K562 (cell line): ENCODE measurements around the gene TAX1BP1. TPM values are rescaled to one million over a fixed set of nuclear protein-coding genes. Genes with fewer than 3 reads are reported as not detected.

Source experiments
- CBFA2T2 ChIP-seq: fragments of 450-650 bp; conservative IDR thresholded peaks from 2 replicates; pipeline ENCODE4 v1.6.1; 2017; ENCODE audit warnings: mild to moderate bottlenecking
- CBFB ChIP-seq: sonication (generic); formaldehyde crosslinking; IDR thresholded peaks from 2 replicates; pipeline ENCODE4 v1.4.0; 2020; ENCODE audit warnings: mild to moderate bottlenecking, missing genetic modification reagents
- KHSRP ChIP-seq: fragments of 450-650 bp; IDR thresholded peaks from 2 replicates; pipeline ENCODE4 v1.6.1; 2017
- NR4A1 ChIP-seq, 2 experiments: fragments of 250-450 bp in 1 of 2; fragments of 450-650 bp in 1 of 2; sonication (Bioruptor Pico) in 1 of 2; IDR thresholded peaks; 2 replicates each; pipeline versions ENCODE4 v1.4.0 to v1.6.1; 2016 to 2020; ENCODE audit warnings: mild to moderate bottlenecking in 2 of 2, missing compliant biosample characterization in 1 of 2, missing genetic modification characterization in 1 of 2, moderate library complexity in 1 of 2
- NRF1 ChIP-seq, 2 experiments: fragments of 450-650 bp; IDR thresholded peaks in 1 of 2; conservative IDR thresholded peaks in 1 of 2; 2 replicates each; pipeline ENCODE4 v1.6.1; 2014; ENCODE audit warnings: mild to moderate bottlenecking in 2 of 2
- PPARD ChIP-seq: fragments of 250-450 bp; sonication (Bioruptor Pico); IDR thresholded peaks from 2 replicates; pipeline ENCODE4 v1.8.0; 2022; ENCODE audit warnings: inconsistent platforms, mild to moderate bottlenecking, moderate library complexity
- RCOR1 ChIP-seq, 2 experiments: IDR thresholded peaks; 2 replicates each; pipeline ENCODE4 v1.6.1; 2012; ENCODE audit warnings: low read depth in 2 of 2, low read length in 2 of 2, borderline replicate concordance in 1 of 2, improper control_type of control experiment in 1 of 2
- SMARCE1 ChIP-seq: fragments of 450-650 bp; IDR thresholded peaks from 2 replicates; pipeline ENCODE4 v1.7.1; 2016; ENCODE audit warnings: mild to moderate bottlenecking
- SOX6 ChIP-seq: fragments of 450-650 bp; IDR thresholded peaks from 2 replicates; pipeline ENCODE4 v1.6.1; 2014; ENCODE audit warnings: mild to moderate bottlenecking
- ZNF354B ChIP-seq: fragments of 250-450 bp; sonication (Bioruptor Pico); IDR thresholded peaks from 2 replicates; pipeline ENCODE4 v1.4.0; 2020
- ZNF589 ChIP-seq: fragments of 200-800 bp; sonication (Bioruptor generic); IDR thresholded peaks from 2 replicates; pipeline ENCODE4 v1.6.1; 2016; ENCODE audit warnings: low read depth, missing genetic modification characterization, missing compliant biosample characterization
- polyA plus RNA-seq, 8 experiments: library from polyadenylated mRNA; depleted of rRNA in 4 of 8; stranded (reverse) in 5 of 8; unstranded in 3 of 8; fragments of >200 nt; fragmentation: Nextera tagmentation in 2 of 8; fragmentation: Illumina TruSeq in 1 of 8; extraction: Ambion mirVana in 2 of 8; extraction: Trizol in 1 of 8; gene quantifications; 2 replicates each; pipeline versions ENCODE4 v1.2.1 to v1.2.3, GENCODE V29; 2011 to 2014; ENCODE audit warnings: inconsistent platforms in 1 of 8, missing spikeins in 1 of 8
- total RNA-seq, 7 experiments: library from RNA; depleted of rRNA in 6 of 7; stranded (reverse); fragments of >200 nt in 6 of 7; fragmentation: Illumina TruSeq in 2 of 7; extraction: Trizol in 2 of 7; gene quantifications; 2 replicates each; pipeline versions ENCODE4 v1.2.1 to v1.2.3, GENCODE V29; 2011 to 2021; ENCODE audit warnings: low replicate concordance in 1 of 7

The TAX1BP1 gene
- total and polyA plus RNA-seq, 9 of the 15 experiments (the other 6 are each of a cell fraction or from before 2014, with no cell fraction given), result 49.0 to 119 (median 75.9) TPM

GRCh38 chr7:27739301-27739908, 557 bp upstream of the TAX1BP1 start (continued):
- 0 out of 2 replicates have a peak, but pooled peaks have one; percentile 25 for TF ChIP-seq ZNF589 (CRISPR knock-in tag)
- no peak for TF ChIP-seq NR4A1 (CRISPR knock-in tag; IDR thresholded peaks at IDR 0.05)
- TF ChIP-seq NR4A1 (tag; IDR thresholded peaks at IDR 0.05), result 0 out of 2 replicates have a peak, but pooled peaks have one; percentile 38
- TF ChIP-seq KHSRP, result no peak
- no peak for TF ChIP-seq ZNF354B (CRISPR knock-in tag)
- TF ChIP-seq RCOR1 (IDR thresholded peaks at IDR 0.05; ENCODE audit: borderline replicate concordance in 1 of 2, low read depth in 2 of 2, low read length in 2 of 2), result peak in 1 of 2 experiments; percentile 35; a peak in 1 of 4 replicates
- TF ChIP-seq PPARD (CRISPR knock-in tag), result no peak
- no peak for TF ChIP-seq CBFA2T2
- peak; percentile 59 for TF ChIP-seq SMARCE1
- peak; percentile 40; the same call in 1 of the 2 replicates for TF ChIP-seq SOX6
- 0 out of 4 replicates have a peak, but pooled peaks of 1 of the 2 experiments have one; percentile 37 for TF ChIP-seq NRF1 (conservative IDR thresholded peaks at IDR 0.05 in 1 of 2, IDR thresholded peaks at IDR 0.05 in 1 of 2)
- TF ChIP-seq CBFB (CRISPR knock-in tag), result no peak
